Measurements from ENCODE around the gene CAMK1.
A peak's percentile ranks its signal among the peaks of the same experiment; 100 is the strongest.

Gene CAMK1

DNA sequence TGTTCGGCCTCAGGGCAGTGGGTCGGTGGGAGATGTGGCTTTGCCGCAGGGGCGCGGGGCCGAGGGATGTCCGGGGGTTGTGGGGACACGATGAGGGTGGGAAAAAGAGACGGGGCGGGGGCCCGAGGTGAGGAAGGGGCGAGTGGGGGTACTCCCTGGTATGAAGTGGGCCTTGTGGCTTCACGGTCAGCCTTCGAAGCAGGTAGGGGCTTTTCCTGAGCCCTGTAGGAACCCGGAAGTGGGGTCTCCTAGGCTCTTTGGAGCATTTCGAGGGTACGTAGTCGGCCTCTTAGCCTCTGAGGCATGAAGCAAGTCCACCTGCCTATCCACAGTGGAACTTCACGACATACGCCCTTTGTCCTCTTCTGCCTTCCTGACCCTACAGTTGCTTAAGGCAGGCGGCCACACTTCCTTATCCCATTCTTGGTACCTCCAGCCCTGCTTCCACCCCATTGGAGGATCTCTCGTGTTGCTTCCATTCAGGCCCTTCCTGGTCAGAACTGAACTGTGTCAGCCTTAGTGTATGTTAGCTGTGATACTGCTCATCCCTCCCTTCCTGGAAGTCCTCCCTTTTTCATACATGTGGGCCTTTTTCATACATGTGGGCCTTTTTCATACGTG, 23.5 kb upstream of the CAMK1 start:
- no peak for DNase-seq (ENCODE audit: low read depth)

DNA sequence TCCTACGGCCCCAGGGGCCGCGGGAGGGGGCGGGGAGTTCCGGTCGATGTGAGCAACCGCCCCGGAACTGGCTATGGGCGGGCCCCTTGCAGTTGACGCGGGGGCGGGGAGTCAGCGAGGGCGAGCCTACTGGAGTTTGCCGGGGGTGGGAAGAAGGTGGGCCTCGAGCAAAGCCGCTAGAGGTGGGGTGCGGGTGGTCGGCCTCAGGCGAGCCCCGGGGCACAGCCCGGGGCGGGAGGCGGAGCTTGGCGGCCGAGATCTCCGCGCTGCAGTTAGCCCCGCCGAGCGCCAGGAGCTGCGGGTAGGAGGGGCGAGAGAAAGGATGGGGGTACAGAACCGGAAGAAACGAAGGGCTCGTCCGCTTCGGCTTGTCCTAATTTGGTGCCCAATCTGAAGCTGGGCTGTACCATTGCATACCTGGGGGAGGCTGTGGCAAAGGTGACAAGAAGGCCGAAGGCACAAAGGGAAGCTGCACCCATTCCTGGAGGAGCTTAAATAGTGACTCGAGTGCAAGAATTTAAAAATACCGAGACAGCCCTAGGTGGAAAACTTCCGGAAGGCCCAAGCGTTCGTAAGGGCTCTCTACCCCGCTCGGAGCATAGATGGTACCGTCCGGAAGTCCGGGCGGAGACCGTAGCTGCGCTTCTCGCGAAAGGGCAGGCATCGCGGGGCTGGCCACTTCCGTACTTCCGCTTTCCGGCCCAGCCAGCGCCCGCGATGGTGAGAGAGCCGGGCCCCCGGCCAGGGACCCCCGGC, 22.8 kb upstream of the CAMK1 start, which contains the start of the genes ARPC4 and TADA3:
Gene ARPC4 (plus strand): TSS at position 678 of the 756 bp plus-strand sequence. CDS start 40 bp downstream, at position 718.
Gene TADA3 (minus strand): TSS at position 69 of the 756 bp plus-strand sequence. CDS start 1,007 bp downstream, outside the sequence.
- peak; percentile 92 for DNase-seq (ENCODE audit: low read depth)

DNA sequence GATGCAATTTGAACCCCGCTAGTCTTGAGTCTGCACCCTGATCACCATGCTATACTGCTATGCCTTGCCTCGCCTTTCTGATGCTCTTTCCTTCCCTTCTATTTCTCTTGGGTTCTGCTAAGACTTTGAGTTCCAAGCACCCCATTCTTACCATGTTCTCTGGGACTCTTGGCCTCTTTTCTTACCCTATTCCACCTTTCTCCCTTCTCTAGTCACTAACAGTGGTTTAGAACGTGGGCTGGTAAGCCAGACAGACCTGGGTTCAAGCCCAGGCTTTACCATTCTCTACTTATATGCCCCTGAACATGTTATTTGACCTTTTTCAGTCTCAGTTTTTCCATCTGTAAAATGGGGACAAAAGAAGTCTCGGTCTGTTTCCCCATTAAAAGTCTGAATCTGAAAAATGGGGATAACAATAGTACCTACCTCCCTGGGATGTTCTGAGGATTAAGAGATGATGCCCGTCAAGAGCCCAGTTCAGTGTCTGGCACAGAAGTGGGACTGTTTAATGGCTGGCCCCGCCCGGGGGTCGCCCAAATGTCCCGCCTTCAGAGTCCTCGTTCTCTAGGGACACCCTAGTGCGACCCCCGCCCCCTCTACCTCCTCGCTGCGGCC, 22.1 kb upstream of the CAMK1 start:
- no peak for DNase-seq (ENCODE audit: low read depth)

DNA sequence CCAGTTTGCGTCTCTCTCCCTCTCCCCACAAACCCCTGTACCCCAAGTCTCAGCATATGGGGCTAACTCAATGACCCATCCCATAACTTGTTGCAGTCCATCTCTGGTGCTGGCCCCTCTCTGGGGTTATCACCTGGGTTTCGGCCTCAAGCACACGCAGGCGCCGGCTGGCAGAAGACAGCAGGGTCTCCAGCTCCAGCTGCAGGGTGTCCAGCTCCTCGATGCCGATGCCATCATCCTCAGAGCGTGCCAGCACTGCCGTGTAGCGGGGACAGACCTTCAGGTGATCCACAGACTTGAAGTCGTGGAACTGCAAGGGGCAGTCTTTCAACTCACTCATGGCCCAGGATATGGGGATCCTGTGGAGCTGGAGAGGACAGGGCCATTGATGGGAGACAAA, 21.4 kb upstream of the CAMK1 start:
- no peak for DNase-seq (ENCODE audit: low read depth)

DNA sequence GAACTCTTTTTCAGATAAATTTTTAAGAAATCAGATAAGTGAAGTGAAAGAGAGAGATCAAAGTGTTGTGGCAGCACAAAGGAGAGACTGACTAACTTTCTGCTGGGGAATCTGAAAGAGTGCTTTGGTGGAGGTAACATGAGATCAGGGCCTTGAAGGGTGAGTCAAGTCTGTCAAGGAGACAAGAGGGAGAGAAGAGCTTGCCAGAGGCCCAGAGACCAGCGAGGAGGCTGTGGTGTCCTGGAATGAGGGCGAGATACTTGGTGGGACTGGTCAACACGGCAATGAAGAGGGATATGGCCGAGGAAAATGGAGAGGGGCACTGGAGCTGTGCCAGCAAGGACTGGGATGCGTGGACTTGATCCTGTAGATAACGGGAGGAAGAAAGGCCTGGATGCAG, 18.0 kb upstream of the CAMK1 start:
- no peak for DNase-seq (ENCODE audit: low read depth)

DNA sequence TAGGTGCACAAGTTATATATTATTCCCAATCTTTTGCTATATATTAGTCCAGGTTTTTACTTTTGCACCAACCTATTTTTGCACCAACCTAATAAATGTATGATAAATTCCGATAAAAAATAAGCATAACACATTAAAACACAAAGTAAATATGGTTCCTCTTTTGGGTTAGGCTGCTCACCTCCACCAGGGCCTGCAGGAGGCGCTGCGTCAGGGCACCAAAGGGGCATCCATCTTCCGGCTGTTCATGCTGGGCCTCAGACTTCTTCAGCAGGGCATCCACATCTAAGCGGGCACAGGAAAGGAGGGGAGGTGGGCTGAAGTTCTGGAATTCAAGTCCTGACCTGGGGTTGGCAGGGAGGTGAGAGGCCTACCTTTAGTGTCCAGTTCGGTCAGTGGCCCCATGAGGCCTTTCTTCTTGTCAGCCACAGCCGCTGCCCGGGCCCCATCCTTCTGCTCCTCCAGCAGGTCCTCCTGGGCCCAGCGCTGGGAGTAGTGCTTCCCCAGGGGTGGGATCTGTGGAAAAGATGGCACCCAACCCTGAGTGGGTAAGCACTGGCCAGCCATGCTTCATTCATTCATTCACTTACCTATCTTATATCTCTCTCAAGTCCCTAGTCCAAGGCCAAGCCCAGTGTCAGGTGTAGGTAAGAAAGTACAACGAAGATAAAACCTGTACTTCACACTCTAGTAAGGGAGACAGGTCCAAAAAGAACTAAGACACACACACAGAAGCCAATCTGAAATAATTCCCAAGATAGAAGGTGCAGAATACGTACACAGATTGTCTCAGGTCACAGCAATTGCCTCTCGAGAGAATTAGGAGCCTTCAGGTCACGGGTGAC, 17.3 kb upstream of the CAMK1 start:
- no peak for DNase-seq (ENCODE audit: low read depth)

DNA sequence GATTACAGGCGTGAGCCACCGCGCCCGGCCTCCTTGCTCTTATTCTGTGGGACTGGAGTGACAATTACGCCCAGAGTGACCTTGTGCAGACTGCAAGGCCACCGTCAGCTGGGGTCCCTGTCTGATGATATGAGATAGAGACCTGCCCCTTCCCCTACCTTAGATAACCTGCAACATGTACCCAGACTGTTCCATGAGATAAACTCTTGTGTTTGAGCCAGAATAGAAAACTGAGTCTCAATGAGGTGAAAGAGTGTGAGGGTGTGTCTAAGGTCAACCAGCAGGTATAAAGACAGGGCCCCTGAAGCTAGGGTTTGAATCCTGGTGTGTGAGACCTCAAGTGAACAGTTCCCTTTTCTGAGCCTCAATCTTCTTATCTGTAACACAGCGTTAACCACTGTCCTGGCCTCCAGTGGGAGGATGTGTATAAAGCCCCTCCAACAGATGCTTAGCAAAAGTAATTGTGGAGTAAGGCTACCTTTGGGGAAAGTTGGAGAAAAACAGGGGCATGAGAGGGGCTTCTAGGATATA, 16.5 kb upstream of the CAMK1 start:
- DNase-seq (ENCODE audit: low read depth) = no peak

DNA sequence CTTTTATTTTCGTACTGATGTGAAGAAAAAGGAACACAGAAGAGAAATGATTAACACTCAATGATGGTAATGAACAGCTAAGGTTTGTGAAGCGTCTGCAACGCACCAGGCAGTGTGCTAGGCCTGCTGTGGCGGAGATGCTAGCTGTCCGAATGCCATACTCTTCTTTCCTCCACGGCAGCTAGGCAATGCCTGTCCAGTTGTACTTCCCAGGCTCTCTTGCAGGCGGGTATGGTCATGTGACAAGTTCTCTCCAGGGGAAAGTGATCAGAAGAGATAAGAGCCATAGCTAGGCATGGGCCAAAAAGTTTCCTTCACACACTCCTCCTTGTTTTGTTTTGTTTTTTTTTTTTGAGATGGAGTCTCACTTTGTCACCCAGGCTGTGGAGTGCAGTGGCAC, 15.9 kb upstream of the CAMK1 start:
- DNase-seq (ENCODE audit: low read depth) = no peak

DNA sequence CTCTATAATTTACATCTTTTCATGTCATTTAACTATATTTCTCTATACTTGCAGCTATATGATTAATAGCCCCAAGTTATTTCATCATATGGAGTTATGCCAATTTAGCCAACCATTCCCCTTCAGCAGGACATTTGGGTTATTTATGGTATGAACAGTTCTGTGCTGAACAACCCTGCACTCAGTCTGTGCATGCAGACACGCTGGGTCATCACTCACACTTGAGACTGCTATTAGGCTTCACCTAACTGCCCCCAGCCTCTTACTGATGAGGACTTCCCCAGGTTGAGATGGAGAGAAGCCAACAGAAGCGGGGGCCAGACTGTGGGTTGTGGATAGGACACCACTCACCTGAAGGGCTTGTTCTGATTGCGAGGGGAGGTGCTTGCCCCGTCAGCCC, 15.2 kb upstream of the CAMK1 start:
- no peak for DNase-seq (ENCODE audit: low read depth)

DNA sequence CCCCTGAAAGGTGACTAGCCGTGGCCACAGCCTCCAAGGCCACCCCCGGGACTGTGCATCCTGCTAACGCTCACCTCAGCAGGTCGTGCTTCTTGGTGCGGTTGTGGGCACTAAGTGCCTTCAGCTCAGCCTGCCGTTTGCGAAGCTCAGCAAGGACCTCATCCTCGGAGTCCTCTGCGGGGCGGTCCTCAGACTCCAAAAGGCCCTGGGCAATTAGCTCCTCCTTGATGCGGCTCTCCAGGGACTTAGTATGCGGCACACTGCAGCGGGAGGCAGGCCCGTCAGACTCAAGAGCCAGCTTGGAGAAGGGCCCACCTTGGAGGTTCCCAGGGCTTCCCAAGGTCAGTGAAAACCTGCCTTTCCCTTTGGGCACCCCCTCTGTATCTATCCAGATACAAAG, 14.2 kb upstream of the CAMK1 start:
- DNase-seq (ENCODE audit: low read depth) = no peak

DNA sequence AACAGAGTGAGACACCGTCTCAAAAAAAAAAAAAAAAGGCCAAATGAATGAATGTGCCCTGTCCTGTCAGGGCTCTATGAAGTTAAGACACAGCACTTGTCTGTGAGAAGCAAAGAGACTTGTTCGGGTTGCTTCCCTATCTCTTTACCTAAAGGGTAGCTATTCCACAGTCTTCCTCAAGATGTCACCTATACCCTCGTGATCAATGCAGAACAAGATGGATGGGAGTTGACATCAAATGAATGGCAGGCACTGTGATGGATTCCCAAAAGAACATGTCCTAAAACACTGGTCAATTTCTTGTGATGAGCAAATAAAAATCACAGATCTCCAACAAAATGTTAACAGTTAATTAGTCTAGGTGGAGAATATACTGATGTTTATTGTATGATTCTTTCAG, 13.0 kb upstream of the CAMK1 start:
- DNase-seq (ENCODE audit: low read depth) = no peak

DNA sequence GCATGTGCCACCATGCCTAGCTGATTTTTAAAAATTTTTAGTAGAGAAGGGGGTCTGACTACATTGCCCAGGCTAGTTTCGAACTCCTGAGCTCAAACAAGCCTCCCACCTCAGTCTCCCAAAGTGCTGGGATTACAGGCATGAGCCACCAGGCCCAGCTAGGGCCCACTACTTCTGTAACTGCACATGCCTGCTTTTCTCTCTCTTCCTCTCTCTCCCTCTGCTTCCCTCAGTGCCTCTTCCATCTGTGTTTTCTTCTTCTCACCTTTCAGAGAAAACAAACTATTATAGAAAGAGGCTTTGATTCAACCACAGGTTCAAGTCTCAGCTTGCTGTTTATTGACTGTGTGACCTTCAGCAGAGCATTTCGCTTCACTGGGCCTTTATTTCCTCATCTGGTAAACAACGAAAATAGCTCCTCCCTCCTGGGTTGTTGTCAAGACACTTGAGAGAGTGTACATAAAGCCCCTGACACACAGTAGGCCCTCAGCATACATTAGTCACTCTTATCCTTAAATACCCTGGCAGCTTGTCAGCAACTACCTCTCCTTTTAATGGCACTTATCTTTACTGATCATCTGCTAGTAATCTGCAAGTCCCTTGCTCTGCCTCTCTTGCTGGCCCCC, 12.3 kb upstream of the CAMK1 start:
- DNase-seq (ENCODE audit: low read depth) = no peak

DNA sequence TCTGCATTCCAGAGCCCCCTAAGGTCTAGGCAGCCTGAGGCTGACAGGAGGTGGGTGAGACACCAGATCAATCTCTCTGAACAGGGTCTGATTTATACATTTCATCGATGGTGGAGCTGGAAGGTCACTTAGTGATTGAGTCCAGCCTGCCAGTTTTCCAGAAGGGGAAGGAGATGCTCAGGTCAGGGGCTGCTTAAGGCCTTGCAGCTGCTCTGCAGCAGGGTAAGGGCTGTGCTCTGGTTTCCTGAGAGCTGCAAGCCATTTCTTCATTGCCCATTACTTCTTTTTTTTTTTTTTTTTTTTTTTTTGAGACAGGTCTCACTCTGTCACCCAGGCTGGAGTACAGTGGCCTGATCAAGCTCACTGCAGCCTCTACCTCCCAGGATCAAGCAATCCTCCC, 11.8 kb upstream of the CAMK1 start:
- DNase-seq (ENCODE audit: low read depth) = no peak

DNA sequence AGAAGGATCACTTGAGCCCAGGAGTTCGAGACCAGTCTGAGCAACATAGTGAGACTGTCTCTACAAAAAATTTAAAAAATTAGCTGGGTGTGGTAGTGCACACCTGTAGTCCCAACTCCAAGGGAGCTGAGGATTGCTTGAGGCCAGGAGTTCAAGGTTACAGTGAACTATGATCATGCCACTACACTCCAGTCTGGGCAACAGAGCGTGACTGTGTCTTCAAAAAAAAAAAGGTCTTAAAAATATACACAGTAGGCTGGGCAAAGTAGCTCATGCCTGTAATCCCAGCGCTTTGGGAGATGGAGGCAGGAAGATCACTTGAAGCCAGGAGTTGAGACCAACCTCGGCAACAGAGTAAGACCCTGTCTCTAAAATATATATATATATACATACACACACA, 11.2 kb upstream of the CAMK1 start:
- DNase-seq (ENCODE audit: low read depth) = no peak

DNA sequence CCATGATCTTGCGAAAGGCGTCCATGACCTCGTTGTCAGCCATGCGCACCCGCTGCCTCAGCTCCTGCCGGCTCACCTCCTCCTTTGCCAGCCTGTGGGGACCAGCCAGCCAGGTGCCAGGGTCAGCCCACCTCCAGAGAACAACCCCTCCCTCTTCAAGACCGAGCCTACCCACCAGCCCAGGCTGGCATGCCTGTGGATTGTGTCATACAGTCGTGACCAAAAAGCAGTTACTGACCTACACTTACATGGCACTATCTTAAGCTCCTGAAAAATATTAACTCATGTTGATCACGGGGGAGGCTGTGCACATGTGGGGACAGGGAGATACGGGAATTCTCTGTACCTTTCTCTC, 10.7 kb upstream of the CAMK1 start:
- DNase-seq (ENCODE audit: low read depth) = no peak

DNA sequence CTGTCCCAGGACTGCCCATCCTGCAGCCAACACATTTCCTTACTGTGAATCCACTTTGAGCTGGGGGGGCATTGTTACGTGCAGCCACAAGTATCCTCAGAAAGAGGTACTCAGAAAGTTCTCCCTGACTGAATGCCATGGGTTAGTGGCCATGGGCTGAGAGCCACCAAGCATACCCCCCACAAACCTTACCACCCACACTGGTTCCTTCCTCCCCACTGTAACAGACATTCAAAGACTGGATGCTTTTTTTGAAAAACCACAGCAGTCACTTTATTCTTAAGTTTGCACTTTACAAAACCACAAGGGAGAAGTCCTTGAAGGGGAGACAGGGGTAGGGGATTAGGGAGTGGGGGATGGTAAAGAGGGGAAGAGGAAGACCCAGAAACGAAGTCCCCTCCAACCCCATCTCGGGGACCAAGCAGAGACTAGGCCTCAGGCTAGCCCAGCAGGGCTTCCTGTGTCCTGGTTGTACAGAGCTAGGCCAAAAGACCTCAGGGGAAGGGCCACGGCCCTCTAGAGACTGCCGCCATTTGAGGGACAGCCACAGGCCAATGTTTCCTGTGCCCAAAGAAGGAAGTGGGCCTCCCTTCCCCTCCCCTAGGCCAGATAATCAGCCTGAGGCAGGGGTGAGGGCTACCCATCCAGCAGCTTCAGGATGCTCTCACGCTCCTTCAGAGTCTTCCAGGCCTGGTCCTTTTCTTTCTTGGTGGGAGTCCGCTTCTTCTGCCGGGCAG, 10.1 kb upstream of the CAMK1 start:
- no peak for DNase-seq (ENCODE audit: low read depth)

DNA sequence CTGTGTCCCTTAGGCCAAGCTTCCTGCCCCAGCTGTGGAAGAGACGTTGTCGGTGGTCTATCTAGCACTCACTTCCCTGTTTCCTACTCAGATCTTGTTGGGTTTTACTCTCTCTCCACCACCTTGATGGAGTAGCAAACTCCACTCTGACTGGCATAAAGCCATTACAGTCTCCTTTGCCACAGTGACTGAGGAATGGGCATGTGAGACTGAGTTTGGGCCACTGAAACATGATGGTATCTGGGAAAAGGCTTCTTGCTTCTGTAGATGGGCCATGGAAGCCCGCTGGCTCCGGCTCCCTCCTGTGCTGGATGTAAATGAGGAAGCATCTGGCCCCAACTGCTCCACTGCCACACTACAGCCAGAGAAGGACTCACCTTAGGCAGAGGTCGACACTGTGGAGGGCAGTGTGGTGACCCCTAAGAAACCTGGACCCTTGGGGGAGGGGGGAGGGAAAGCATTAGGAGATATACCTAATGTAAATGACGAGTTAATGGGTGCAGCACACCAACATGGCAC, 9.4 kb upstream of the CAMK1 start:
- no peak for DNase-seq (ENCODE audit: low read depth)

DNA sequence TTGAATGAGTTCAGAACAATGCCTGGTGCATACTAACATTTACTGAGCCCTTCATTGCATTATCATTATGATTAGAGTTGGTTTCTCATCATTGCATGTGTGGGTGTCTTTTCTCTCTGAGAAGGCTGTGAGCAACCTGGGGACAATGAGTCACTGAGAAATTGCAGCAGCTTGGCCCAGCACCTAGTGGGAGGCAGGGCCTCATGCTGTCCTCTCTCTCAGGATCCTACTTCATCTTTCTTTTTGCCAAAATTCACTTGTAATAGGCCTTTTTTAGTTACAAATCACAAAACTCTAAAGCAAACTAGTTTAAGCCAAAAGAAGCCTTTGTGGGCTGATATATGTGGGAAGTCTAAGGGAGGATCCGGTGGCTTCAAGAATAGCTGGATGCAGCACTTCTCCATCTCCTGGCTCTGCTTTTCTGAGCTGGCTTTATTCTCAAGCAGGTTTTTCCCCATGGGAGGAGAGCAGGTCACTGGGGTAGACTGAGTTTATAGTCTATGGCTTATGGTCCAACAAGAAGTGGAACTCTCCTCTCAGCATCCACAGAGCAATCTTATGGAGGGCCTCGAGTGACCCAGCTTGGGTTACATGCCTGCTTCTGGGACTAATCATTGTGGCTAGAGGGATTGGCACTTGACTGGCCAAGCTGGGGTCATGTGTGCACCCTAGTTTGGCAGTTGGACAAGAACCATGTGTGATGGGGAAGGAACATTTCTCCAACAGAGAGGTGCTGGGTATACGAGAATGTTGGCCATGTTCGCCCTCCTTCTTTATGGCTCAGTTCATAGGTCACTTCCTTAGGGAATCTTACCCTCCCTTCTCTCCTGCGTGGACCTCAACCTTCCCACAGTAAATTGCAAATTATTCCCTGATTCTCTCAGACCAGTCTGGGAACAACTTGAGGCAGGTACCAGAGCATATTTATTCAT, 8.7 kb upstream of the CAMK1 start:
- DNase-seq (ENCODE audit: low read depth) = peak; percentile 63

DNA sequence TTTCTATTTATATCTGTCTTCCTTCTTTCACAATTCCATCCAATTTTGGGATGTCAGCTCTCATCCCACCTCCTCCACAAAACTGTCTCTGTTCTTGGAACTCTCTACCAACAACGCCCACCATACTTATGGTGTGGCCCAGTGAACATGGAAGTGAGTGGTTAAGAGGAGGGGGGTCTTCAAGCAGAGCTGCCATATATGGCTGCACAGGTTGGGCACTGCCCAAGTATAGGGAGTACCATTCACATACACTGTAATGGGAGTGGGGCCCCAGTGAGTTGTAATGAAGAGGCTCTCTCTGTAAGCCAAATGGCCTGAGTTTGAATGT, 7.9 kb upstream of the CAMK1 start:
- DNase-seq (ENCODE audit: low read depth) = no peak
